Epithelial cell of prostate (primary cell): Measurements from ENCODE around the gene UACA.
A peak's percentile ranks its signal among the peaks of the same experiment; 100 is the strongest.
"Not testable (repeated sequence)": the region's sequence is repeated elsewhere in the genome, so short reads cannot be mapped to it uniquely, and the experiment has no call there.

ENCODE experiments used
- DNase-seq: peaks from one replicate; pipeline ENCODE4 v3.0.0-alpha.2; 2011; ENCODE audit warnings: low read depth, low spot score
- H3K27ac ChIP-seq: fragments of 450-650 bp; 2 replicates; pipeline ENCODE4 v1.5.1; 2017; ENCODE audit warnings: mild to moderate bottlenecking

UACA gene, protein sequence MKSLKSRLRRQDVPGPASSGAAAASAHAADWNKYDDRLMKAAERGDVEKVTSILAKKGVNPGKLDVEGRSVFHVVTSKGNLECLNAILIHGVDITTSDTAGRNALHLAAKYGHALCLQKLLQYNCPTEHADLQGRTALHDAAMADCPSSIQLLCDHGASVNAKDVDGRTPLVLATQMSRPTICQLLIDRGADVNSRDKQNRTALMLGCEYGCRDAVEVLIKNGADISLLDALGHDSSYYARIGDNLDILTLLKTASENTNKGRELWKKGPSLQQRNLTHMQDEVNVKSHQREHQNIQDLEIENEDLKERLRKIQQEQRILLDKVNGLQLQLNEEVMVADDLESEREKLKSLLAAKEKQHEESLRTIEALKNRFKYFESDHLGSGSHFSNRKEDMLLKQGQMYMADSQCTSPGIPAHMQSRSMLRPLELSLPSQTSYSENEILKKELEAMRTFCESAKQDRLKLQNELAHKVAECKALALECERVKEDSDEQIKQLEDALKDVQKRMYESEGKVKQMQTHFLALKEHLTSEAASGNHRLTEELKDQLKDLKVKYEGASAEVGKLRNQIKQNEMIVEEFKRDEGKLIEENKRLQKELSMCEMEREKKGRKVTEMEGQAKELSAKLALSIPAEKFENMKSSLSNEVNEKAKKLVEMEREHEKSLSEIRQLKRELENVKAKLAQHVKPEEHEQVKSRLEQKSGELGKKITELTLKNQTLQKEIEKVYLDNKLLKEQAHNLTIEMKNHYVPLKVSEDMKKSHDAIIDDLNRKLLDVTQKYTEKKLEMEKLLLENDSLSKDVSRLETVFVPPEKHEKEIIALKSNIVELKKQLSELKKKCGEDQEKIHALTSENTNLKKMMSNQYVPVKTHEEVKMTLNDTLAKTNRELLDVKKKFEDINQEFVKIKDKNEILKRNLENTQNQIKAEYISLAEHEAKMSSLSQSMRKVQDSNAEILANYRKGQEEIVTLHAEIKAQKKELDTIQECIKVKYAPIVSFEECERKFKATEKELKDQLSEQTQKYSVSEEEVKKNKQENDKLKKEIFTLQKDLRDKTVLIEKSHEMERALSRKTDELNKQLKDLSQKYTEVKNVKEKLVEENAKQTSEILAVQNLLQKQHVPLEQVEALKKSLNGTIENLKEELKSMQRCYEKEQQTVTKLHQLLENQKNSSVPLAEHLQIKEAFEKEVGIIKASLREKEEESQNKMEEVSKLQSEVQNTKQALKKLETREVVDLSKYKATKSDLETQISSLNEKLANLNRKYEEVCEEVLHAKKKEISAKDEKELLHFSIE (N-terminal part only)

DNA sequence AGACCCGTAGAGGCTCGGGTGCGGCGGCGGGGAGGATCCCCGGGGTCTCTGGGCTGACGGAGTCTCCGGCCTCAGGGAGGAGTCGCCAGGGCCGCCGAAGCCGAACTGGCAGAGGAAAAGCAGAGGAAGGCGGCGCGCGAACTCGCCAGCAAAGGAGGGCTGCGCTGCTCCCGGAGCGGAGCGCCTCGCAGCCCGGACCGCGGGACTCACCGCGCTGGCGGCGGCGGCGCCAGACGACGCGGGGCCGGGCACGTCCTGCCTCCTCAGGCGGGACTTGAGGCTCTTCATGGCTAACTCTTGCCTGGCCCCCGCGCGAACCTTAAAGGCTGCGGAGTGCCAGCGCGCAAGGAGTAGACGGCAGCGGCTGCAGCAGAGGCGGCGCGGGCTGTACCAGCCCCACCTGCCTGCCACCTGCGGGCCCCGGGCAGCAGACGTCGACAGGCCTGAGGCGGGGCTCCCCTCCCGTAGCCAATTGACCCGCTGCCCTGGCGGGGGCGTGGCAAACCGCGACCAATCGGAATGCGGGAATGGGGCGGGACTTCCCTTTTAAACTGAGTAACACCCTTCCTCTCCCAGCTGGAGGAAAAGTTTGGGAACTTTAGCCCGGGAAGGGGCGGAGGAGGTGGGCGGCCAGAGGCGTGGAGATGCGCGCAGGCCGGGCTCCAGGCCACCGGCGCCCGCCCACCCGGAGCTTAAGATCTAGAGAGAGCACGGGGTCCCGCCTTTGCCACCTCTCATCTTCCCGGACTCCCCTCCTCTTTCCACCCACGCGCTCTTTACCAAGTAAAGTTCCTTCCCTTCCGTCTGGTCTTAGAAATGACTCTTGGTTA is at the start of gene UACA:
TSS of gene UACA (minus strand) at position 439 of the 830 bp plus-strand sequence. CDS start at position 288, 151 bp downstream.
- DNase-seq = peak; percentile 77
- peak within 1 kb of the TSS; percentile 83 for H3K27ac ChIP-seq

DNA sequence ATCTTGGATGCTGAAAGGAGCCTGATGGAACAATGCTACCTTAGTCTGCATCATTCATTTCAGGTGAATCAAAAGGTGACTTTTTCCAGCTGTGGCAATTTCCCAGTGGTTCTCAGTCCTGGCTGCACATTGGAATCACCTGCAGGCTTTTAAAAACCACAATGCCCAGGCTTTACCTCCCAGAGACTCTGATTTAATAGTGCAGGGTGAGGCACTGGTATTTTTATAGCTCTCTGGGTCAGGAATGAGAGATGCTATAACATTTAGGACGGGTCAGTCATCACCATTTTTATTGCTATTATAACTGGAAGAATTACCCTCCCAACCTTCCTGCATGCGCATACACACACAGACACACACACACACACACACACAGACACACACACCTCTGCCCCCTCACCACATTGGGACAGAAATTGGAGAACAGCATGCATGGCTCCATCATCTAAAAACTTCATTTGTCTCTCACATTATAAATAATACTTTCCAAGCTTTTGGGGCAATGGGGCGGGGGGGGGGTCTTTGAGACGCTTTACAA is 49.5 kb upstream of the UACA start:
- no peak for DNase-seq
- H3K27ac ChIP-seq = no peak overlapping the region

DNA sequence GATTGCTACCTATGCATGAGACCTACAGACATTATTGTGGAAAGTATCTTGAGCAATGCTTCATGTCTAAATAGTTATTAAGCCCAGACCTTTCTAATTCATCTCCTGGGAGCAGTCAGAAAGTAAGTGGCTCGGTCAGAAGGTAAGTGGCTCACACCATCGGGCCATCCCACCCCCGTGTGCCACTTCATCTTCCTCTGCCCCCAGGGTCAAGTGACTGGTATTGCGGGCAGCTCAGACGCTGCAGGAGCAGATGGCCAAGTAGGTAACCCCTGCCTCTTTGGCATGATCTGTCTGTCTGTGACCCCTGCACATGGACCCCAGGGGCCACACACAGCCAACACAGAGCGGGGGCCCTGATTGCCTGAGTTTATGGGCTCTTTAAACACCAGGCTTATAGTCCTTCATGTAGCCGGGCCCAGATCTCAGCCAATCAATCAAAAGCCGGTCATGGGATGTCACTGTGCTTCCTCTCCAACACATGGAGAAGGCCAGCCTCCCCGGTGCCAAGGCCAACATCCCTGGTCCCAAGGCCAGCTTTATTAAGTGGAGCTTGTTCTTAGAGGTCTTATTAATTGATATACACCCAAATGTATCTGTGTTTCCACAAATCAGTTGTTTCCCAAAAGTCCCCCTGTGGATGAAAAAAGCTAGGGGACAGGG is 47.7 kb upstream of the UACA start:
- H3K27ac ChIP-seq = no peak overlapping the region
- no peak for DNase-seq

DNA sequence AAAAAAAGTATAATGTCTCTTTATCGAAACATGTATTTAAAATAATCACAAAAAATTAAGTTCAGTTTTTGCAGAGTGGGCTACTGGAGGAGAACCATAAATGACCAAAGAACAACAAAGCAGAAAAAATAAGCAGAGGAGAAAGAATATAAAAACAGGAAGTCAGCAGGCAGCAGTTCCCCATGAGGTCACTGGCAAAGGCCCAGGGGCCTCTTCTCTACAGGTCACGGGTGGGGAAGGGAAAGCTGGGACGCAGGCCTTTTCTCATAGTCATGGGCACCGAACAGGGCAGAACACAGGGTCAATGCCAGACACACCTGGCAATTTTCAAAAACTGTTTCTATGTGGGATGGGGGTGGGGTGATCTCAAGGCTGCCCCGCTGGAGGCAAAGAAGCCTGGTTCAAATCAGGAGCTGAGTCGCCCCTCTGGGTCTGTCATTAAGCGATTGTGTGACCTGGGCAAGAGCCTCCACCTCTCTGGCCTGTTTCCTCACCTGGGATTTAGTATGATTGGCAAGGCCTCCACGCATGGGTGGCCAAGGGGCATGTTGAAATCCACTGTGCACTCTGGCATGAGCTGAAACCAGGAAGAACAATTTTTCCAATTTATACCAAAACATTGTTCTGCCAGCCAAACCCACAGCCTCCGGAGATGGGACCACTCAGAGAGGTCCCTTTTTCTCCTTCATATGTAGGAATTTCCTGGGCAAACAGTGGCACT is 43.8 kb upstream of the UACA start:
- no peak overlapping the region for H3K27ac ChIP-seq
- no peak for DNase-seq

DNA sequence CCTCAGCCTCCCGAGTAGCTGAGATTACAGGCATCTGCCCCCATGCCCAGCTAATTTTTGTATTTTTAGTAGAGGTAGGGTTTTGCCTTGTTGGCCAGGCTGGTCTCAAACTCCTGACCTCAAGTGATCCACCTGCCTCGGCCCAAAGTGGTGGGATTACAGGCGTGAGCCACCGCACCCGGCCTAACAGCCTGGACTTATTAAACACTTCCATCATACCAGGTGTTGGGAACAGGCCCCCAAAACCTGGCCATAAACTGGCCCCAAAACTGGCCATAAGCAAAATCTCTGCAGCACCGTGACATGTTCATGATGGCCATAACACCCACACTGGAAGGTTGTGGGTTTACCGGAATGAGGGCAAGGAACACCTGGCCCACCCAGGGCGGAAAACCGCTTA is 41.0 kb upstream of the UACA start:
- DNase-seq, H3K27ac ChIP-seq: not testable (repeated sequence)

DNA sequence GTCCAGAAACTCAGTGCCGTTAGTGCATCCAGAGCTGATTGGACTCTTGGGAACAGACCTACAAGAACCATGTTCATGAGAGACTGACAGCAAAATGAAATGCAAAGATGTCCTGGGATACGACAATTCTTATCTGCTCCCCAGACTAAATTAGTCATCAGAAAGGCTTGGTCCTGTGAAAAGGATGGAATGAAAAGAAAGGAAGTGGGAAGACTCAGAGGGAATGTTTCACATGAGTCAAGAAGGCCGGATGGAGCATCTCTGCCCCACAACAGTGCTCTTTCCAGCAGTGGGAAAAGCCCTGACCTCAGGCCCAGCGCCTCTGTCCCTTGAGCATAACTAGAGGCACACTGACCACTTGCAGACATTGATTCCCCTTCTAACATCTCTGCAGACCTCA is 39.3 kb upstream of the UACA start:
- no peak for DNase-seq
- peak overlapping the region; percentile 10 for H3K27ac ChIP-seq

DNA sequence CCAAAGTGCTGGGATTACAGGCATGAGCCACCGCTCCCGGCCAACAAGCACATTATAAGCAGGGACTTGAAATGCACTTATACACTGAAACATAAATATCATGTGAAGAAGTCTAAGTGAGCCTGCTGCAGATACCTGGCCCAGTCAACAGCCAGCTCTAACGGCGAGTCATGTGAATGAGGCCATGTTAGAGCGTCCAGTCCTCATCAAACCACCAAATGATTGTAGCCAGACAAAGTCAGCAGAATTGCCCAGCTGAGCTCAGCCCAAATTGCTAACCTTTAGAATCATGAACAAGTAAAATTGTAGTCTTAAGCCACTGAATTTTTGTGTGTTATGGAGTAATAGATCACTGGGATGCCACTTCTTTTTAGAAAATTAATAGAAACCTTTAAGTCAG is 37.8 kb upstream of the UACA start:
- DNase-seq = no peak
- H3K27ac ChIP-seq = no peak overlapping the region

DNA sequence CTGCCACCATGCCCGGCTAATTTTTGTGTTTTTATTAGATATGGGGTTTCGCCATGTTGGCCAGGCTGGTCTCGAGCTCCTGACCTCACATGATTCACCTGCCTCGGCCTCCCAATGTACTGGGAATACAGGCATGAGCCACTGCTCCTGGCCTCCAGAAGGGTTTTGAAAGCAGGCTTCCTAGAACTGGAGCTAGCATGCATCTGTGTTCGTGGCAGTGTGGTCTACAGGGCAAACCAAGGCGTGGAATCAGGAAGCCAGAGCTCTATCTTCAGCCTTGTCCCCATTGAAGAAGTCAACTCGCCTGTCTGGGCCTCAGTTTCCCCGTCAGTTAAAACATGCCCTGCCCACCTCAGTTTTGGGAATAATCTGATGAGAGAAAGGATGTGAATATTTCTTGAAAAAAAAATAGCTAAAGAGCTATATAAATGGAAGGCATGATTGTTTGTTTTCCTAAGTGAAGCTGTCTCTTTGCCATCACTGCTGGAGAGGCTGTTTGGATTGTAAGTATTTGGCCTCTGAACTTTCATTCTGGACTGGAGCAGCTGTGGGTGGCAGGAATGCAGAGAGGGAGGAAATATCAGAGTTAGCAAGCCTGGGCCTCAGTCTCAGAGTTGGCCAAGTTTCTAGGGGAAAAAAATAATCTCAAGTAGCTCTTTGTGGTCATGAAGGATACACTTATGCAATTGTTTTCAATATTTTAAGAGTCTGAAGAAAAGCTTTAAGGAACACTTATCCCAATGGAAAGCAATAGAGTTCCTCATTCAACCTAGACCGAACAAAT is 36.5 kb upstream of the UACA start:
- DNase-seq = no peak
- H3K27ac ChIP-seq = peak overlapping the region; percentile 43

DNA sequence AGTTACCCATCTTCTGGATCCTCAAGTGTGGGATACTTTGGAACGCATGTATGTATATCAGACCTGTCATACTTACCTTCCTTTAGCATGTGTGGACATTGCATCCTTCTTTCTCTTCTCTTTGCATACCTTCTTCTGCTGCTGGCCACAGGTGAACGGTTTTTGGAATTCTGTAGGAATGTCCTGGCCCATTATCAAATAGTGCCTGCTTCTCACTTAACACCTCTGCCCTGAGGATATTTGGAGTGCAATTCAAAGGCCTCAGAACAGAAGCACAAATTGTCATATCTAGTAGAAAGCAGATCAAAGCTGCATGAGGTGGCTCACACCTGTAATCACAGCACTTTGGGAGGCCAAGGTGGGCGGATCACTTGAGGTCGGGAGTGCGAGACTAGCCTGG is 34.1 kb upstream of the UACA start:
- no peak overlapping the region for H3K27ac ChIP-seq
- DNase-seq = no peak

DNA sequence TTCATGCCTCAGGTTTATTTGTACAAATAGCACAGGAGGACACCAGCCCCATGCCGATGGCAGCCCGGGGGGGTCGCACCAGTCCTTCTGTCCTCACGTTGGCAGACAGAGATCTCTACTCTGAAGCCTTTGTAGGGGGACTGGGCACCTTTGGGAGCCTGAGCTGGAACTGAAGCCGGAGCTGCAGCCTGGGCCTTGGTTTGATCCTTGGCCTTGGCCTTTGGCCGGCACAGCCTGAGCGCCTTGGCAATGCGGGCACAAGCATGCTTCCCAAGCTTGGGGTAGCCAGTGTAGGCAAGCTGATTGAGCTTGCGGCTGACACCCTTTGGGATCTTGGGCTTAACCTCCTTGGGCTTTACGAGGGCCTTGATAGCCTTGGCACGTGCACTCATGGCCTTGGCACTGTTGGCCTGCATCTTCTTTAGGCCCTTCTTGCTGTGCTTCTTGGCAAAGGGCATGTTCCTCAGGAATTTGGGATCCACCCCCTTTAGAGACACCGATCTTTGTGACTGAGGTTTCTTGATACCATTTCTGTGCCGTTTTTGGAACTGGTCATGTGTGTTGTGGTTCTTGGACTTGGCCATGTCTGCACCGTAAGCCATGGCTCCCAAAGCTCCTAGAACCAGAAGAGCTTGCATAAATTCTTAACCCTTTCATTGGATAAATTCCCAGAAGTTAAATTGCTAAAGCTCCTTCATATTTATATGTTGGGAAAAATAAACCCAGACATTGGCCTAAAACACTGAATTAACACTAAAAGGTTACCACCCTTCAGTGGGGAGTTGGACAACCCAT is 33.4 kb upstream of the UACA start:
- DNase-seq = no peak
- H3K27ac ChIP-seq = no peak overlapping the region

DNA sequence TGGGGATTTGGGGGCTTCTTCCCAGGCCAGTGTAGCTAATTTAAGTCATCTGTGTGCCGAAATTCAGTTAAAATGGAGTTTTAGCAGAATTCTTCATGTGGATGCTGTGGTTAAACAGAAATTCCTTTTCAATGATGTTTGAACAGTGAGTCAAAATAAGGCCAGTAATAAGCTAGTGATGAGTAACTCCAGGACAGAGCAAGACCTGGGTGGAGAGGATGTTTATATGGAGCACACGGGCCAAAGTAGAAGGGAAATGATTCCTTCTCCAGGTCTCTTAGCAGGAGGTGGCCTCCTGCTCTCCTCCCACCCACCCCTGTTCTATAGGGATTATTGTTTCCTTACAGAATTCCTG is 31.9 kb upstream of the UACA start:
- no peak for DNase-seq
- peak overlapping the region; percentile 64 for H3K27ac ChIP-seq

DNA sequence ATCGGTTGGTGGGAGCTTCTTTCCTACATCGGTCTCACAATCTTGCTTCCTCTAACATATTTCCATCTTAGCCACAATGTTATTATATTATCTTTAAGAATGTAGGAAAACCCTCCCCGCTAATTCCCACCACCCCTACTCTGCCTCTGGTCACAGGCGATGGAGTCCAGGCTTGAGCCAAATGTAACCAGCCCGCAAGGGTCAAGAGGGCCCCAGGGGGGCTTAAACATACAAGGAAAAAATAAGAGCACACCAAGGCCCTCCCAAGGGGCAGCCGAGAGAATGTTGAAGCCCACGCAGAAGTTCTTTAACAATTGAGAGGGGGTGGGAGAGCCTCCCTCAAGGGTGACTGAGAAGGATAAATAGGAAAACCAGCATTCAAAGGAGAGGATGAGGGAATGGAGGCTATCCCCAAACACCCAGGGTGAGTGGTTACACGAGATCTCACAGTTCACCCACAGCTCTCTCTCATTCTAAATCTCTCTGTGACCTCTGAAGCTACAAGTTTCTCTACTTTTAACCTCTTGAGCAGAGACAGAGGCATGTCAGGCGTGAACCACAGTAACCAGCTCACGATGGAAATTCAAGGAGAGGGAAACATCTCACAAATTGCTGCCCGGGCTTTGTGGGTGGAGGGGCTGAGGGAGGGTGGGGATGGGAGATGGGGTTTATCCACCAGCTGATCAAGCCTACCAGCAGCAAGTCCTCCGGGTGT is 31.4 kb upstream of the UACA start:
- no peak for DNase-seq
- peak overlapping the region; percentile 64 for H3K27ac ChIP-seq

DNA sequence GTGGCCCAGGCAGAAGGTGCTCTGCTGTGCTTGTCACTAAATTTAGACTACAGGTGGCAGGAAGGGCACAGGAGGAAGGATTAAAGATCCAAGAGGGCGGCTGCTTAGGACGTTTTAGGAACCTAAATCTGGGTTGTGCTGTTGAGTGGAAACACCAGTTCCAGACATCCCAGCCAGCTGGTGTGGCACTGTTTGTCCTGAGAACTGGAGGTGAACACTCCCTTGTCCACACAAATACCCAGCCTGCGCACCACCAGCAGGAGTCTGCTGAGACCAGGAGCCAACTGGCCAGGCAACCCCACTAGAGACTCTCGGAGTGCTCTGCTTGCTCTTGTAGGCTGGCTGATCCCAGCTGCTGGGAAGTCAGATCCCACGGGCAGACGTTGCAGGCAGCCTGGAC is 30.3 kb upstream of the UACA start:
- H3K27ac ChIP-seq = no peak overlapping the region
- no peak for DNase-seq

DNA sequence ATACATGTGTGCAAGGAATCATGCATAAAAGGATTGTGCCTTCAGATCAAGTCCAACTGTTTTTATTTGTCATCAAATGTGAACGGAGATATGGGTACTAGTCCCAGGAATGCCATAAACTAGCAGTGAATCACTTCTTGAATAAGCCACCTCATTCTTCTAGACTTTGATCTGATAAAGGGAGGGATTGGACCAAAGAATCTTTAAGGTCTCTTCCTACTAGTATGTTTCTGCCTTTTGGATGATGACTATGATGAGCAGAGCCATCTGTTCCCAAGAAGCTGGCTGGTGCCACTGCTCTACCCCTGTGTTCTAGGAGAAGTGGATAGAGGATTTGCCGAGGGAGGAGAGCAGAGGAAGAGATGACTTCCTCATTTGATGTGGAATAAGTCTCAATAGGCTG is 28.8 kb upstream of the UACA start:
- DNase-seq = no peak
- no peak overlapping the region for H3K27ac ChIP-seq

DNA sequence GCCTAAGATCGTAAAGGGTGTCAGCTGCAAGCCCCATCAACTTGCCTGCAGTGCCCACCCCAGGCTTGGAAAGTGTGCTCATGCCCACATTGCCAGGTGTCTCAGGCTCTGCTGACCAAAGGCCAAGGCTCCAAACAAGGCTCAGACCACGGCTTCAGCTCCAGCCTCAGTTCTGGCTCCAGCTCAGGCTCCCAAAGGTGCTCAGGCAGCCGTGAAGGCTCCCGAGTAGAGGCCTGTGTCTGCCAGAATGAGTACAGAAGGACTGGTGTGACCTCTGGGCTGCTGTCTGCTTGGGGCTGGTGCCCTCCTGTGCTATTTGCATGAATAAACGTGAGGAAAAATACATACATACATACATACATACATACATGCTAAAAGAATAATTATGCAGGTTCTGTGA is 27.9 kb upstream of the UACA start:
- no peak for DNase-seq
- no peak overlapping the region for H3K27ac ChIP-seq

DNA sequence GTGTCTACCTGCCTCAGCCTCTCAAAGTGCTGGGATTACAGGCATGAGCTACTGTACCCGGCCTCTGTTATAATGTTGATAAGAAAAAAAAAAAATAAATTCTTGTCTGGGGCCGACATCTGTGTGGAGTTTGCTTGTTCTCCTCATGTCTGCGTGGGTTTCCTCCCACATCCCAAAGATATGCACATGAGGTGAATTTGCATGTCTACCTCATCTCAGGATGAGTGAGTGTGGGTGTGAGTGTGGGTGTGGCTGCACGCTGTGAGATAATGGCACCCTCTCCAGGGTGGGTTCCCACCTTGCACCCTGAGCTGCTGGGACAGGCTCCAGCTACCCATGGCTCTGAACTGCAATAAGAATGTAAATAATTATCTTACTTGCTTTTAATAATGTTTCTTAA is 25.9 kb upstream of the UACA start:
- DNase-seq = no peak

More for the DNA sequence above, 25.9 kb upstream of the UACA start:
- no peak overlapping the region for H3K27ac ChIP-seq
